ENCODE measurements around the gene CDK14.

DNA sequence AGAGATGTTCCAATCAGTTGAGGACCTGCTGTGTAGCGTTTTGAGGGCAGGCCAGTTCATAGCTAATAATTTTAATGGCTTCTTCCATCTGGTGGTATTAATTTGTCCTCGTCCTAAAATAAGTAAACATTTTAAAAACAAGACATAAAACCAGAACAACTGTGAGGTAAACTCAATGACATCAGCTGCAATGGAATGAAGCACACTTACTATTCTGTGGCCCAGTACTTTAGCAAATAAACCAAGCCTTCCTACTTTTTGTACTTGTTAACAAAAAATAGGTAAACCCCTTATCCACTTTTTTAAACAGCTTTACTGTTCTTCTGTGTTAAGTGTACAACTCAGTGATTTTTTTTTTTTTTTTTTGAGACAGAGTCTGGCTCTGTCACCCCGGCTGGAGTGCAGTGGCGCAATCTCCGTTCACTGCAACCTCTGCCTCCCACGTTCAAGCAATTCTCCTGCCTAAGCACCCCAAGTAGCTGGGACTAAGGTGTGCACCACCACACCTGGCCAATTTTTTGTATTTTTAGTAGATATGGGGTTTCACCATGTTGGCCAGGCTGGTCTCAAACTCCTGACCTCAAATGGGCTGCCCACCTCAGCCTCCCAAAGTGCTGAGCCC lies 639.2 kb downstream of the CDK14 start:
- TF ChIP-seq, protein P1, sequence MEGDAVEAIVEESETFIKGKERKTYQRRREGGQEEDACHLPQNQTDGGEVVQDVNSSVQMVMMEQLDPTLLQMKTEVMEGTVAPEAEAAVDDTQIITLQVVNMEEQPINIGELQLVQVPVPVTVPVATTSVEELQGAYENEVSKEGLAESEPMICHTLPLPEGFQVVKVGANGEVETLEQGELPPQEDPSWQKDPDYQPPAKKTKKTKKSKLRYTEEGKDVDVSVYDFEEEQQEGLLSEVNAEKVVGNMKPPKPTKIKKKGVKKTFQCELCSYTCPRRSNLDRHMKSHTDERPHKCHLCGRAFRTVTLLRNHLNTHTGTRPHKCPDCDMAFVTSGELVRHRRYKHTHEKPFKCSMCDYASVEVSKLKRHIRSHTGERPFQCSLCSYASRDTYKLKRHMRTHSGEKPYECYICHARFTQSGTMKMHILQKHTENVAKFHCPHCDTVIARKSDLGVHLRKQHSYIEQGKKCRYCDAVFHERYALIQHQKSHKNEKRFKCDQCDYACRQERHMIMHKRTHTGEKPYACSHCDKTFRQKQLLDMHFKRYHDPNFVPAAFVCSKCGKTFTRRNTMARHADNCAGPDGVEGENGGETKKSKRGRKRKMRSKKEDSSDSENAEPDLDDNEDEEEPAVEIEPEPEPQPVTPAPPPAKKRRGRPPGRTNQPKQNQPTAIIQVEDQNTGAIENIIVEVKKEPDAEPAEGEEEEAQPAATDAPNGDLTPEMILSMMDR (conservative IDR thresholded peaks at IDR 0.05; ENCODE audit: low read length) = no peak
- no peak for TF ChIP-seq EZH2phosphoT487 (IDR thresholded peaks at IDR 0.05; ENCODE audit: borderline replicate concordance)

All from Loucy (cell line).